ENCODE measurements around the gene RHOA. TPM values are rescaled to one million over a fixed set of nuclear protein-coding genes. Genes with fewer than 3 reads are reported as not detected.

RHOA gene
- total and polyA plus RNA-seq, 2 of the 13 experiments (the other 11 are each of a cell fraction or from before 2014, with no cell fraction given): 131 to 177 TPM

DNA sequence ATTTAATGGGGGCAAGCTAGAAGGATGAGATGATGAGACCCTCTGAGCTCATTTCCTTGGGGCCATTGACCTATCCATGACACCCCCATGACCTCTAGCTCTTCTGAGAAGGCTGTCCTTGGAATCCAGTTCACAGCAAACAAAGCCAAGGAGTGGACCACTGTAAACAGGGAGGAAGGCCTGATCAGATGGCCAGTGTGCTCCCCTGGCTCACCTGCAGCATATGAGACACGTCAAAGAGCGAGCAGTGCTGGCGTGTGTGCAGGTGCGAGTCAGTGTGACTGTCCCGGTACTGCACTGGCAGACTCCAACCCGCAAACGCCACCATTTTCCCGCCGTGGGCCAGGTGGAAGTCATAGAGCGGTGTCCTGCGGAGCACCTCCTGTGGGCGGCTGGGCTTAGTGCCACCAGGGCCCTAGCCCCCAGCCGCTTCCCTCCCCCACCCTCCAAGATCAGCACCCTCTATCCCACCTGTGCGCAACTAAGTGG lies 10.2 kb upstream of the RHOA start (continued):
- TF ChIP-seq, protein P1, sequence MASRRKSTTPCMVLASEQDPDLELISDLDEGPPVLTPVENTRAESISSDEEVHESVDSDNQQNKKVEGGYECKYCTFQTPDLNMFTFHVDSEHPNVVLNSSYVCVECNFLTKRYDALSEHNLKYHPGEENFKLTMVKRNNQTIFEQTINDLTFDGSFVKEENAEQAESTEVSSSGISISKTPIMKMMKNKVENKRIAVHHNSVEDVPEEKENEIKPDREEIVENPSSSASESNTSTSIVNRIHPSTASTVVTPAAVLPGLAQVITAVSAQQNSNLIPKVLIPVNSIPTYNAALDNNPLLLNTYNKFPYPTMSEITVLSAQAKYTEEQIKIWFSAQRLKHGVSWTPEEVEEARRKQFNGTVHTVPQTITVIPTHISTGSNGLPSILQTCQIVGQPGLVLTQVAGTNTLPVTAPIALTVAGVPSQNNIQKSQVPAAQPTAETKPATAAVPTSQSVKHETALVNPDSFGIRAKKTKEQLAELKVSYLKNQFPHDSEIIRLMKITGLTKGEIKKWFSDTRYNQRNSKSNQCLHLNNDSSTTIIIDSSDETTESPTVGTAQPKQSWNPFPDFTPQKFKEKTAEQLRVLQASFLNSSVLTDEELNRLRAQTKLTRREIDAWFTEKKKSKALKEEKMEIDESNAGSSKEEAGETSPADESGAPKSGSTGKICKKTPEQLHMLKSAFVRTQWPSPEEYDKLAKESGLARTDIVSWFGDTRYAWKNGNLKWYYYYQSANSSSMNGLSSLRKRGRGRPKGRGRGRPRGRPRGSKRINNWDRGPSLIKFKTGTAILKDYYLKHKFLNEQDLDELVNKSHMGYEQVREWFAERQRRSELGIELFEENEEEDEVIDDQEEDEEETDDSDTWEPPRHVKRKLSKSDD (CRISPR knock-in tag; IDR thresholded peaks at IDR 0.05; ENCODE audit: low read depth): no peak; the same call in 1 of the 2 replicates
- TF ChIP-seq CEBPB (IDR thresholded peaks at IDR 0.05; ENCODE audit: borderline replicate concordance, low read depth, low read length) (no peak), NR2F2 (IDR thresholded peaks at IDR 0.05; ENCODE audit: borderline replicate concordance, low read depth) (no peak), ZNF772 (CRISPR knock-in tag; IDR thresholded peaks at IDR 0.05) (no peak), HDAC2 (CRISPR knock-in tag; IDR thresholded peaks at IDR 0.05) (0 out of 2 replicates have a peak, but pooled peaks have one; percentile 5), CEBPG (CRISPR knock-in tag; IDR thresholded peaks at IDR 0.05) (no peak), SMAD1 (CRISPR knock-in tag; IDR thresholded peaks at IDR 0.05; ENCODE audit: borderline replicate concordance, low read depth) (0 out of 2 replicates have a peak, but pooled peaks have one; percentile 23), MYC (CRISPR knock-in tag; IDR thresholded peaks at IDR 0.05; ENCODE audit: borderline replicate concordance) (no peak), SNRNP70 (IDR thresholded peaks at IDR 0.05; ENCODE audit: low read depth, low read length) (no peak), SOX6 (IDR thresholded peaks at IDR 0.05) (no peak), SOX6 (CRISPR knock-in tag; IDR thresholded peaks at IDR 0.05) (no peak), NFYC (CRISPR knock-in tag; IDR thresholded peaks at IDR 0.05) (no peak), IKZF4 (CRISPR knock-in tag; IDR thresholded peaks at IDR 0.05; ENCODE audit: borderline replicate concordance, low read depth, not compliant biosample characterization) (peak; percentile 41), SMYD3 (CRISPR knock-in tag; IDR thresholded peaks at IDR 0.05) (no peak), MATR3 (CRISPR knock-in tag; IDR thresholded peaks at IDR 0.05) (no peak), TSC22D2 (CRISPR knock-in tag; IDR thresholded peaks at IDR 0.05; ENCODE audit: borderline replicate concordance) (no peak), NCOA1 (CRISPR knock-in tag; IDR thresholded peaks at IDR 0.05) (no peak; the same call in 1 of the 2 replicates), RNF2 (conservative IDR thresholded peaks at IDR 0.05; ENCODE audit: low read depth) (no peak), POLR2A (IDR thresholded peaks at IDR 0.05; ENCODE audit: insufficient read depth in 1 of 2, low read depth in 2 of 2, low read length in 2 of 2) (no peak)
- TF ChIP-seq, protein P2, sequence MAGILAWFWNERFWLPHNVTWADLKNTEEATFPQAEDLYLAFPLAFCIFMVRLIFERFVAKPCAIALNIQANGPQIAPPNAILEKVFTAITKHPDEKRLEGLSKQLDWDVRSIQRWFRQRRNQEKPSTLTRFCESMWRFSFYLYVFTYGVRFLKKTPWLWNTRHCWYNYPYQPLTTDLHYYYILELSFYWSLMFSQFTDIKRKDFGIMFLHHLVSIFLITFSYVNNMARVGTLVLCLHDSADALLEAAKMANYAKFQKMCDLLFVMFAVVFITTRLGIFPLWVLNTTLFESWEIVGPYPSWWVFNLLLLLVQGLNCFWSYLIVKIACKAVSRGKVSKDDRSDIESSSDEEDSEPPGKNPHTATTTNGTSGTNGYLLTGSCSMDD (CRISPR knock-in tag; IDR thresholded peaks at IDR 0.05): no peak
- TF ChIP-seq, protein P3, sequence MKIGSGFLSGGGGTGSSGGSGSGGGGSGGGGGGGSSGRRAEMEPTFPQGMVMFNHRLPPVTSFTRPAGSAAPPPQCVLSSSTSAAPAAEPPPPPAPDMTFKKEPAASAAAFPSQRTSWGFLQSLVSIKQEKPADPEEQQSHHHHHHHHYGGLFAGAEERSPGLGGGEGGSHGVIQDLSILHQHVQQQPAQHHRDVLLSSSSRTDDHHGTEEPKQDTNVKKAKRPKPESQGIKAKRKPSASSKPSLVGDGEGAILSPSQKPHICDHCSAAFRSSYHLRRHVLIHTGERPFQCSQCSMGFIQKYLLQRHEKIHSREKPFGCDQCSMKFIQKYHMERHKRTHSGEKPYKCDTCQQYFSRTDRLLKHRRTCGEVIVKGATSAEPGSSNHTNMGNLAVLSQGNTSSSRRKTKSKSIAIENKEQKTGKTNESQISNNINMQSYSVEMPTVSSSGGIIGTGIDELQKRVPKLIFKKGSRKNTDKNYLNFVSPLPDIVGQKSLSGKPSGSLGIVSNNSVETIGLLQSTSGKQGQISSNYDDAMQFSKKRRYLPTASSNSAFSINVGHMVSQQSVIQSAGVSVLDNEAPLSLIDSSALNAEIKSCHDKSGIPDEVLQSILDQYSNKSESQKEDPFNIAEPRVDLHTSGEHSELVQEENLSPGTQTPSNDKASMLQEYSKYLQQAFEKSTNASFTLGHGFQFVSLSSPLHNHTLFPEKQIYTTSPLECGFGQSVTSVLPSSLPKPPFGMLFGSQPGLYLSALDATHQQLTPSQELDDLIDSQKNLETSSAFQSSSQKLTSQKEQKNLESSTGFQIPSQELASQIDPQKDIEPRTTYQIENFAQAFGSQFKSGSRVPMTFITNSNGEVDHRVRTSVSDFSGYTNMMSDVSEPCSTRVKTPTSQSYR (CRISPR knock-in tag; IDR thresholded peaks at IDR 0.05; ENCODE audit: borderline replicate concordance): no peak
- TF ChIP-seq, protein P4, sequence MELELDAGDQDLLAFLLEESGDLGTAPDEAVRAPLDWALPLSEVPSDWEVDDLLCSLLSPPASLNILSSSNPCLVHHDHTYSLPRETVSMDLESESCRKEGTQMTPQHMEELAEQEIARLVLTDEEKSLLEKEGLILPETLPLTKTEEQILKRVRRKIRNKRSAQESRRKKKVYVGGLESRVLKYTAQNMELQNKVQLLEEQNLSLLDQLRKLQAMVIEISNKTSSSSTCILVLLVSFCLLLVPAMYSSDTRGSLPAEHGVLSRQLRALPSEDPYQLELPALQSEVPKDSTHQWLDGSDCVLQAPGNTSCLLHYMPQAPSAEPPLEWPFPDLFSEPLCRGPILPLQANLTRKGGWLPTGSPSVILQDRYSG (CRISPR knock-in tag; IDR thresholded peaks at IDR 0.05): no peak
- TF ChIP-seq, protein P5, sequence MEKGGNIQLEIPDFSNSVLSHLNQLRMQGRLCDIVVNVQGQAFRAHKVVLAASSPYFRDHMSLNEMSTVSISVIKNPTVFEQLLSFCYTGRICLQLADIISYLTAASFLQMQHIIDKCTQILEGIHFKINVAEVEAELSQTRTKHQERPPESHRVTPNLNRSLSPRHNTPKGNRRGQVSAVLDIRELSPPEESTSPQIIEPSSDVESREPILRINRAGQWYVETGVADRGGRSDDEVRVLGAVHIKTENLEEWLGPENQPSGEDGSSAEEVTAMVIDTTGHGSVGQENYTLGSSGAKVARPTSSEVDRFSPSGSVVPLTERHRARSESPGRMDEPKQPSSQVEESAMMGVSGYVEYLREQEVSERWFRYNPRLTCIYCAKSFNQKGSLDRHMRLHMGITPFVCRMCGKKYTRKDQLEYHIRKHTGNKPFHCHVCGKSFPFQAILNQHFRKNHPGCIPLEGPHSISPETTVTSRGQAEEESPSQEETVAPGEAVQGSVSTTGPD (CRISPR knock-in tag; IDR thresholded peaks at IDR 0.05): no peak
